ENCODE data around the gene MAP1B.
A peak's percentile ranks its signal among the peaks of the same experiment; 100 is the strongest.
"Not testable (repeated sequence)": the region's sequence is repeated elsewhere in the genome, so short reads cannot be mapped to it uniquely, and the experiment has no call there.

MAP1B gene

GRCh38 chr5:72167257-72167656, 60.0 kb downstream of the MAP1B start:
- intact Hi-C loops (cut with DNase I; ENCODE audit: low total_unique reads), result no loop called here
- Histone ChIP-seq H3K4me1 (peaks cover 0 to 76% (median 37%) of the 10 kb centered on the region in 4 donors), H3K27ac (peak overlapping the region; percentile 34 to 68)

GRCh38 chr5:72167804-72168203, 60.5 kb downstream of the MAP1B start:
- H3K4me3 ChIP-seq, result no peak overlapping the region
- peak overlapping the region; percentile 34 to 68 for H3K27ac ChIP-seq
- DNase-seq, result peak; percentile 53 to 77
- no peaks in the 10 kb centered on the region for H3K27me3 ChIP-seq
- no peak for TF ChIP-seq CTCF (IDR thresholded peaks at IDR 0.05)
- intact Hi-C loops (cut with DNase I; ENCODE audit: low total_unique reads), result no loop called here
- H3K9me3 ChIP-seq, result no peaks in the 10 kb centered on the region
- peaks cover 0 to 72% (median 38%) of the 10 kb centered on the region in 4 donors for H3K4me1 ChIP-seq
- no peaks in the 10 kb centered on the region for H3K36me3 ChIP-seq

More at GRCh38 chr5:72167257-72167656, 60.0 kb downstream of the MAP1B start:
- no peak for TF ChIP-seq CTCF (IDR thresholded peaks at IDR 0.05)
- Histone ChIP-seq H3K9me3 (no peaks in the 10 kb centered on the region), H3K27me3 (no peaks in the 10 kb centered on the region), H3K36me3 (no peaks in the 10 kb centered on the region), H3K4me3 (no peak overlapping the region)
- DNase-seq, result no peak

- Histone ChIP-seq H3K27me3 (no peaks in the 10 kb centered on the region), H3K9me3 (no peaks in the 10 kb centered on the region), H3K27ac (peak overlapping the region in 1 of 2 donors; percentile 8), H3K4me1 (peaks cover 0 to 62% (median 36%) of the 10 kb centered on the region in 4 donors), H3K4me3 (no peak overlapping the region), H3K36me3 (no peaks in the 10 kb centered on the region)
- DNase-seq, result no peak
- intact Hi-C loops (cut with DNase I; ENCODE audit: low total_unique reads), result no loop called here
- no peak for TF ChIP-seq CTCF (IDR thresholded peaks at IDR 0.05)
Observed at GRCh38 chr5:72170101-72170500, 62.8 kb downstream of the MAP1B start.

GRCh38 chr5:72171181-72171580, 63.9 kb downstream of the MAP1B start:
- H3K9me3 ChIP-seq; H3K36me3 ChIP-seq; H3K4me3 ChIP-seq; intact Hi-C loops (cut with DNase I; ENCODE audit: low total_unique reads); DNase-seq; H3K27ac ChIP-seq; H3K27me3 ChIP-seq: not testable (repeated sequence)
- H3K4me1 ChIP-seq, result peaks cover 0 to 60% (median 35%) of the 10 kb centered on the region in 4 donors

GRCh38 chr5:72171667-72172066, 64.4 kb downstream of the MAP1B start:
- Histone ChIP-seq H3K36me3 (no peaks in the 10 kb centered on the region), H3K27me3 (no peaks in the 10 kb centered on the region), H3K27ac (no peak overlapping the region), H3K4me1 (peaks cover 0 to 57% (median 32%) of the 10 kb centered on the region in 4 donors), H3K4me3 (no peak overlapping the region), H3K9me3 (no peaks in the 10 kb centered on the region)
- no peak for TF ChIP-seq CTCF (IDR thresholded peaks at IDR 0.05)
- intact Hi-C loops (cut with DNase I; ENCODE audit: low total_unique reads), result no loop called here
- DNase-seq, result no peak

GRCh38 chr5:72172786-72173185, 65.5 kb downstream of the MAP1B start:
- TF ChIP-seq CTCF (IDR thresholded peaks at IDR 0.05), result no peak
- Histone ChIP-seq H3K4me3 (no peak overlapping the region), H3K27me3 (no peaks in the 10 kb centered on the region), H3K36me3 (no peaks in the 10 kb centered on the region), H3K27ac (no peak overlapping the region), H3K9me3 (no peaks in the 10 kb centered on the region), H3K4me1 (peaks cover 0 to 48% (median 26%) of the 10 kb centered on the region in 4 donors)
- intact Hi-C loops (cut with DNase I; ENCODE audit: low total_unique reads), result no loop called here
- DNase-seq, result no peak
